ENCODE results near the gene GALNS.

GALNS gene

DNA sequence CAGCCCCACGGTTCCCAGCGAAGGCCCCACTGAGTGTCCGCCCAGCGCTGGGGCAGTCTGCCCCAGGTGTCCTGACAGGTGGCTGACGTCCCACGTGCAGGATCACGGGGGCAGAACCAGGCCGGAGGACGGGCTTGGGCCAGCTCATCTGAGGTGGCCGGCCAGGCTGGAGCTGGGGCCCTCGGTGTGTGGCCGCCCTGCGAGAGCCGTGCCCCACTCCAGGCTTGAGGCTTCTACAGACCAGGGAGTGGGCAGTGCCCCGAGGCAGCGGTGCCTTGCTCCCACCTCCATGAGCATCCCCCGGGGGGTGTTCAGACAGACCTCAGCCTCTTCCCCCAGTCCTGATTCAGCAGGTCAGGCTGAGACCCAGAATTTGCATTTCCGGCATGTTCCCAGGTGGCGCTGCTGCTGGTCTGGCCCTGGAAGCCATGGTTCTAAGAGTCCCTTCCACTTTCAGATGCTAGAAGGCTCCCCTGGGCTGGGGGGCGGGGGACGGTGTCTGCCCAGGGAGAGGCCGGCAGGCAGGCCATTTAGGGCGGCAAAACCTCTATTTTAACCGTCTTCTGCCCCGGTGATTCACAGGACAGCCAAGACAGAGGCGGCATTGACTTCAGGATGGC is 45.1 kb upstream of the GALNS start:
- Histone ChIP-seq H3K27ac (ENCODE audit: low read depth, low read length, poor library complexity, severe bottlenecking) (no peak overlapping the region), H2AFZ (ENCODE audit: low read length) (no peak overlapping the region), H3K4me2 (ENCODE audit: low read length) (no peak overlapping the region), H3K9me2 (ENCODE audit: low read depth, low read length) (no peaks in the 10 kb centered on the region), H3F3A (ENCODE audit: insufficient read depth, low read length) (no peaks in the 10 kb centered on the region), H3K79me2 (ENCODE audit: insufficient read depth, low read length) (no peaks in the 10 kb centered on the region), H4K20me1 (ENCODE audit: insufficient read depth, low read length) (no peaks in the 10 kb centered on the region), H3K4me1 (ENCODE audit: insufficient read depth, low read length, severe bottlenecking) (no peaks in the 10 kb centered on the region), H3K4me3 (ENCODE audit: low read depth, low read length, poor library complexity, severe bottlenecking) (no peak overlapping the region), H3K9ac (ENCODE audit: low read length) (no peak overlapping the region), H3K9me3 (ENCODE audit: low read length) (no peaks in the 10 kb centered on the region), H3K27me3 (ENCODE audit: insufficient read depth, low read length) (no peaks in the 10 kb centered on the region), H3K36me3 (ENCODE audit: insufficient read depth, low read length) (peaks cover 7% of the 10 kb centered on the region; the same call in 1 of the 2 replicates)
- TF ChIP-seq, protein P1, sequence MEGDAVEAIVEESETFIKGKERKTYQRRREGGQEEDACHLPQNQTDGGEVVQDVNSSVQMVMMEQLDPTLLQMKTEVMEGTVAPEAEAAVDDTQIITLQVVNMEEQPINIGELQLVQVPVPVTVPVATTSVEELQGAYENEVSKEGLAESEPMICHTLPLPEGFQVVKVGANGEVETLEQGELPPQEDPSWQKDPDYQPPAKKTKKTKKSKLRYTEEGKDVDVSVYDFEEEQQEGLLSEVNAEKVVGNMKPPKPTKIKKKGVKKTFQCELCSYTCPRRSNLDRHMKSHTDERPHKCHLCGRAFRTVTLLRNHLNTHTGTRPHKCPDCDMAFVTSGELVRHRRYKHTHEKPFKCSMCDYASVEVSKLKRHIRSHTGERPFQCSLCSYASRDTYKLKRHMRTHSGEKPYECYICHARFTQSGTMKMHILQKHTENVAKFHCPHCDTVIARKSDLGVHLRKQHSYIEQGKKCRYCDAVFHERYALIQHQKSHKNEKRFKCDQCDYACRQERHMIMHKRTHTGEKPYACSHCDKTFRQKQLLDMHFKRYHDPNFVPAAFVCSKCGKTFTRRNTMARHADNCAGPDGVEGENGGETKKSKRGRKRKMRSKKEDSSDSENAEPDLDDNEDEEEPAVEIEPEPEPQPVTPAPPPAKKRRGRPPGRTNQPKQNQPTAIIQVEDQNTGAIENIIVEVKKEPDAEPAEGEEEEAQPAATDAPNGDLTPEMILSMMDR (IDR thresholded peaks at IDR 0.05; ENCODE audit: low read length): no peak
- no peak for TF ChIP-seq EZH2 (IDR thresholded peaks at IDR 0.05; ENCODE audit: borderline replicate concordance, low read length)

DNA sequence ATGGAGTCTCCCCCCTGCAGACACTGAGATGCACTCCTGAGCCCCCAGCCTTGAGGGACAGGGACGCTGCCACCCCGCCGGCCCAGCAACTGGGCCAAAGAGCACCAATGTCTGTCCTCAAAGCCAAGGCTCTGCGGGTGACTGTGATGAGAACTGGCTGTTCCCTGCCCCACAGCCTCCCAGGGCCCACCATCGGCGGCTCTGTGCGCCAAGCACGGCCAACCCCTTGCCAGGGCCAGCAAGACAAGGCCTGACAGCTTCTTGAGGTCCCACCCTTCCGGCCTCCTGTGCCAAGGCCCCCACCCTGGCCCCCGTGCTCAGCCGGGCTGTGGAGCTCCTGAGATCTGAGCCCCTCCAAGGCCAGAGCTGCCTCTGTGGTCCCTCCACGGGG is 43.9 kb upstream of the GALNS start:
- no peak overlapping the region for H3K4me3 ChIP-seq (ENCODE audit: low read depth, low read length, poor library complexity, severe bottlenecking)
- no peaks in the 10 kb centered on the region for H3F3A ChIP-seq (ENCODE audit: insufficient read depth, low read length)
- no peaks in the 10 kb centered on the region for H3K27me3 ChIP-seq (ENCODE audit: insufficient read depth, low read length)
- H3K79me2 ChIP-seq (ENCODE audit: insufficient read depth, low read length): no peaks in the 10 kb centered on the region
- H3K4me2 ChIP-seq (ENCODE audit: low read length): no peak overlapping the region
- no peak for TF ChIP-seq EZH2 (IDR thresholded peaks at IDR 0.05; ENCODE audit: borderline replicate concordance, low read length)
- TF ChIP-seq, protein P1 (IDR thresholded peaks at IDR 0.05; ENCODE audit: low read length): no peak
- no peaks in the 10 kb centered on the region for H4K20me1 ChIP-seq (ENCODE audit: insufficient read depth, low read length)
- H3K4me1 ChIP-seq (ENCODE audit: insufficient read depth, low read length, severe bottlenecking): no peaks in the 10 kb centered on the region
- H3K27ac ChIP-seq (ENCODE audit: low read depth, low read length, poor library complexity, severe bottlenecking): no peak overlapping the region
- peaks cover 7% of the 10 kb centered on the region; the same call in 1 of the 2 replicates for H3K36me3 ChIP-seq (ENCODE audit: insufficient read depth, low read length)
- no peaks in the 10 kb centered on the region for H3K9me3 ChIP-seq (ENCODE audit: low read length)
- no peak overlapping the region for H3K9ac ChIP-seq (ENCODE audit: low read length)
- no peak overlapping the region for H2AFZ ChIP-seq (ENCODE audit: low read length)
- no peaks in the 10 kb centered on the region for H3K9me2 ChIP-seq (ENCODE audit: low read depth, low read length)

- H4K20me1 ChIP-seq (ENCODE audit: insufficient read depth, low read length): no peaks in the 10 kb centered on the region
- H3K4me1 ChIP-seq (ENCODE audit: insufficient read depth, low read length, severe bottlenecking): no peaks in the 10 kb centered on the region
- H3K9me2 ChIP-seq (ENCODE audit: low read depth, low read length): no peaks in the 10 kb centered on the region
- no peaks in the 10 kb centered on the region for H3K27me3 ChIP-seq (ENCODE audit: insufficient read depth, low read length)
- H3K9me3 ChIP-seq (ENCODE audit: low read length): no peaks in the 10 kb centered on the region
- no peak overlapping the region for H3K9ac ChIP-seq (ENCODE audit: low read length)
- no peaks in the 10 kb centered on the region for H3K79me2 ChIP-seq (ENCODE audit: insufficient read depth, low read length)
- no peak overlapping the region for H3K27ac ChIP-seq (ENCODE audit: low read depth, low read length, poor library complexity, severe bottlenecking)
- no peak for TF ChIP-seq EZH2 (IDR thresholded peaks at IDR 0.05; ENCODE audit: borderline replicate concordance, low read length)
- H3K4me2 ChIP-seq (ENCODE audit: low read length): no peak overlapping the region
- H3F3A ChIP-seq (ENCODE audit: insufficient read depth, low read length): no peaks in the 10 kb centered on the region
- peaks cover 7% of the 10 kb centered on the region; the same call in 1 of the 2 replicates for H3K36me3 ChIP-seq (ENCODE audit: insufficient read depth, low read length)
- no peak overlapping the region for H3K4me3 ChIP-seq (ENCODE audit: low read depth, low read length, poor library complexity, severe bottlenecking)
- no peak overlapping the region for H2AFZ ChIP-seq (ENCODE audit: low read length)
Observed at GRCh38 chr16:88899901-88900661, 43.3 kb upstream of the GALNS start.

Data from OCI-LY1 (cell line).